ENCODE data around the gene UQCR11.

UQCR11 gene

DNA sequence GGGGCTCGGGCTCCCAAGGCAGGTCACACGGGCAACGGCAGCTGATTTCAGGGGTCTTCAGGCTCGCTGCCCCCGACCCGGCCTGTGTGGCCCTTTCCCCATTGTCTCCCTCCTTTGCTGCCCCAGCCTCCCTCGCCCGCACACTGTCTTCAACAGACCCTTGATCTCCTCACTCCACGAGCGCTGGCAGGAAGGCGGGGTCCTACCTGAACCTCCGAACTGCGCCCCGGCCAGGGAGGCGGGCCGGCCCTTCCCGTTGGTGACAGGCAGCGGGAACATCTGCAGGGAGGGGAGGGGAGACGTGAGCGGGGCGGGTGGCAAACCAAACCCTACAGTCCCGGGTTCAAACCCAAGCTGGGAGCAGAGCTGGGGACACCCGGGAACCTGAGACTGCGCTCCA is 40.9 kb upstream of the UQCR11 start:
- TF ChIP-seq TAF1 (IDR thresholded peaks at IDR 0.05; ENCODE audit: low read depth) (no peak), NFIC (IDR thresholded peaks at IDR 0.05) (no peak), EP300 (IDR thresholded peaks at IDR 0.05; ENCODE audit: borderline replicate concordance) (no peak), FOXM1 (IDR thresholded peaks at IDR 0.05; ENCODE audit: borderline replicate concordance, low read depth) (no peak), RAD21 (IDR thresholded peaks at IDR 0.05; ENCODE audit: low read depth) (no peak)
- TF ChIP-seq, protein P1, sequence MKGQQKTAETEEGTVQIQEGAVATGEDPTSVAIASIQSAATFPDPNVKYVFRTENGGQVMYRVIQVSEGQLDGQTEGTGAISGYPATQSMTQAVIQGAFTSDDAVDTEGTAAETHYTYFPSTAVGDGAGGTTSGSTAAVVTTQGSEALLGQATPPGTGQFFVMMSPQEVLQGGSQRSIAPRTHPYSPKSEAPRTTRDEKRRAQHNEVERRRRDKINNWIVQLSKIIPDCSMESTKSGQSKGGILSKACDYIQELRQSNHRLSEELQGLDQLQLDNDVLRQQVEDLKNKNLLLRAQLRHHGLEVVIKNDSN (IDR thresholded peaks at IDR 0.05): no peak
- TF ChIP-seq, protein P2, sequence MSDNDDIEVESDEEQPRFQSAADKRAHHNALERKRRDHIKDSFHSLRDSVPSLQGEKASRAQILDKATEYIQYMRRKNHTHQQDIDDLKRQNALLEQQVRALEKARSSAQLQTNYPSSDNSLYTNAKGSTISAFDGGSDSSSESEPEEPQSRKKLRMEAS (IDR thresholded peaks at IDR 0.05): no peak

DNA sequence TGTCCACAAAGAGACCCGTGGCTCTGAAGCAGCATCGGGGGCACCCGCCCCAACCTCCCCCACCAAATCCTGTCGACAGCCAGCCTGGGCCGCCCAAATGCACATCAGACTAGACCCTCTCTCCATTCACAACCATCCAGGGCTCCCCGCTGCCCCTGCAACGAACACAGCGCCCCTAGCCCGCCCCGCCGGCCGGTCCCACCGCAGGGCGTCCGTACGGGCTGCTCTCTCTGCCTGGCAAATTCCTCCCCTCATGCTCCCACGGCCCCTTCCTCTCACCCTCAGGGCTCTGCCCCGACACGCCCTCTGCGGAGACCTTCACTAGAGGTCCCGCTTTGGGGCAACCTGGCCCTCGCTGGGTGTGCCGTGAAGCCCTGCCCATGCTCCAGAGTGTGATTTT is 40.0 kb upstream of the UQCR11 start:
- TF ChIP-seq TEAD4 (IDR thresholded peaks at IDR 0.05) (no peak), EP300 (IDR thresholded peaks at IDR 0.05; ENCODE audit: borderline replicate concordance) (no peak), CEBPB (IDR thresholded peaks at IDR 0.05) (no peak), ZBTB7A (IDR thresholded peaks at IDR 0.05; ENCODE audit: low read depth) (no peak), EGR1 (IDR thresholded peaks at IDR 0.05) (no peak), RAD21 (IDR thresholded peaks at IDR 0.05; ENCODE audit: low read depth) (no peak), NFIC (IDR thresholded peaks at IDR 0.05) (no peak), FOXM1 (IDR thresholded peaks at IDR 0.05; ENCODE audit: borderline replicate concordance, low read depth) (no peak), CREB1 (IDR thresholded peaks at IDR 0.05; ENCODE audit: low read depth) (no peak), TCF12 (IDR thresholded peaks at IDR 0.05; ENCODE audit: low read depth) (no peak), TAF1 (IDR thresholded peaks at IDR 0.05; ENCODE audit: low read depth) (no peak), YY1 (IDR thresholded peaks at IDR 0.05; ENCODE audit: low read depth) (no peak)
- TF ChIP-seq, protein P1 (IDR thresholded peaks at IDR 0.05): no peak
- TF ChIP-seq, protein P3, sequence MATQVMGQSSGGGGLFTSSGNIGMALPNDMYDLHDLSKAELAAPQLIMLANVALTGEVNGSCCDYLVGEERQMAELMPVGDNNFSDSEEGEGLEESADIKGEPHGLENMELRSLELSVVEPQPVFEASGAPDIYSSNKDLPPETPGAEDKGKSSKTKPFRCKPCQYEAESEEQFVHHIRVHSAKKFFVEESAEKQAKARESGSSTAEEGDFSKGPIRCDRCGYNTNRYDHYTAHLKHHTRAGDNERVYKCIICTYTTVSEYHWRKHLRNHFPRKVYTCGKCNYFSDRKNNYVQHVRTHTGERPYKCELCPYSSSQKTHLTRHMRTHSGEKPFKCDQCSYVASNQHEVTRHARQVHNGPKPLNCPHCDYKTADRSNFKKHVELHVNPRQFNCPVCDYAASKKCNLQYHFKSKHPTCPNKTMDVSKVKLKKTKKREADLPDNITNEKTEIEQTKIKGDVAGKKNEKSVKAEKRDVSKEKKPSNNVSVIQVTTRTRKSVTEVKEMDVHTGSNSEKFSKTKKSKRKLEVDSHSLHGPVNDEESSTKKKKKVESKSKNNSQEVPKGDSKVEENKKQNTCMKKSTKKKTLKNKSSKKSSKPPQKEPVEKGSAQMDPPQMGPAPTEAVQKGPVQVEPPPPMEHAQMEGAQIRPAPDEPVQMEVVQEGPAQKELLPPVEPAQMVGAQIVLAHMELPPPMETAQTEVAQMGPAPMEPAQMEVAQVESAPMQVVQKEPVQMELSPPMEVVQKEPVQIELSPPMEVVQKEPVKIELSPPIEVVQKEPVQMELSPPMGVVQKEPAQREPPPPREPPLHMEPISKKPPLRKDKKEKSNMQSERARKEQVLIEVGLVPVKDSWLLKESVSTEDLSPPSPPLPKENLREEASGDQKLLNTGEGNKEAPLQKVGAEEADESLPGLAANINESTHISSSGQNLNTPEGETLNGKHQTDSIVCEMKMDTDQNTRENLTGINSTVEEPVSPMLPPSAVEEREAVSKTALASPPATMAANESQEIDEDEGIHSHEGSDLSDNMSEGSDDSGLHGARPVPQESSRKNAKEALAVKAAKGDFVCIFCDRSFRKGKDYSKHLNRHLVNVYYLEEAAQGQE (IDR thresholded peaks at IDR 0.05; ENCODE audit: low read depth): no peak
- TF ChIP-seq, protein P2 (IDR thresholded peaks at IDR 0.05): no peak

DNA sequence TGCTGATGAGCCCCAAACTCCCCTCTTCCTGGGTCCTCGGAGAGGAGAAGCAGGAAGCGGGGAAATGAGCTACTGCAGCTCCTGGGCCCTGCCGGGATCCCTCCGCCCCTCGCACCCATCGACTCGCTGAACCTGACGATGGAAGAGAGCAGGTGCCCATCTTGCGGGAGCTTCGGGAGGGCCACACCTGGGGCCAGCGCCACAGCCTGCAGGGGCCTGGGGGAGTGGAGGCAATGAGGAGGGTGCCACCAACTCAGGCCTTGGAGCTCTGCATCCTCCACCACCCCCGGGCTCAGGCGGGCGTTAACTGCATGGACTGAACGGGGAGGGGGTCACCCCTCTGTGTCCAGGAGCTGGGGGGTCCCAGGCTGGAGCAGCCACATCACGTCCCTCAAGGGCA is 38.8 kb upstream of the UQCR11 start:
- TF ChIP-seq, protein P2 (IDR thresholded peaks at IDR 0.05): no peak
- TF ChIP-seq EP300 (IDR thresholded peaks at IDR 0.05; ENCODE audit: borderline replicate concordance) (no peak), TEAD4 (IDR thresholded peaks at IDR 0.05) (no peak), YY1 (IDR thresholded peaks at IDR 0.05; ENCODE audit: low read depth) (no peak), NFIC (IDR thresholded peaks at IDR 0.05) (no peak), FOXM1 (IDR thresholded peaks at IDR 0.05; ENCODE audit: borderline replicate concordance, low read depth) (no peak), CEBPB (IDR thresholded peaks at IDR 0.05) (no peak), RAD21 (IDR thresholded peaks at IDR 0.05; ENCODE audit: low read depth) (no peak), TAF1 (IDR thresholded peaks at IDR 0.05; ENCODE audit: low read depth) (no peak), CREB1 (IDR thresholded peaks at IDR 0.05; ENCODE audit: low read depth) (no peak), EGR1 (IDR thresholded peaks at IDR 0.05) (no peak)
- TF ChIP-seq, protein P1 (IDR thresholded peaks at IDR 0.05): no peak

DNA sequence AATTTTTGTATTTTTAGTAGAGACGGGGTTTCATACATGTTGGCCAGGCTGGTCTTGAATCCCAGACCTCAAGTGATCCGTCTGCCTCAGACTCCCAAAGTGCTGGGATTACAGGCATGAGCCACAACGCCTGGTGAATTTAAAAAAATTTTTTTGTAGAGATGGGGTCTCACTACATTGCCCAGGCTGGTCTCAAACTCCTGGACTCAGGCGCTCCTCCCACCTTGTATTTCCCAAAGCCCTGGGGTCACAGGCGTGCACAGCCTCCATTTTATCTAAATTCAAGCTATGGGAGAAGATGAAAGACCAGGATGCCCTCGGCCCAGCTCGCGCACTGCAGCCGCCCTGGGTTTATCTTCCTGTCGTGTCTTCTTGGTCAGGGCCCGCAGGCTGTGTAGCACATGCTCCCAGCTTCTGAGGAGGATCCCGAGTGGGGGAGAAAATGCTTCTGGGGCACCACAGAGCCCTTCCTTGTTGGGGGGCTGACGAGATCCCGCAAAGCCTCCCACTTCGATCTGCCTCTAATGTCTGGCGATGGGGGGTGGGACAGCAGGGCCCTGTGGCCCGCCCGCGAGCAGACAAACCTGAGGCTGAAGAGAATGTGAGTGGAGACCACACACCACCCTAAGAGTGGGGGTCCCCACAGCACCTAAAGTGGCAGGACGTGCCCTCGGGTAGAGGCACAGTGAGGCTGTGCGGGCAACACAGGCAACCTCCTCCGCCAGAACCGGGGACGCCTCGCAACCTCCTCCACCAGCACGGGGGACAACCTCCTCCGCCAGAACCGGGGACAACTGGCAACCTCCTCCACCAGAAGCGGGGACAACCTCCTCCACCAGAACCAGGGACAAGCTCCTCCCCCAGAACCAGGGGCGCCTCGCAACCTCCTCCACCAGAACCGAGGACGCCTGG is 31.3 kb upstream of the UQCR11 start:
- TF ChIP-seq, protein P1 (IDR thresholded peaks at IDR 0.05): no peak
- TF ChIP-seq TAF1 (IDR thresholded peaks at IDR 0.05; ENCODE audit: low read depth): no peak
- TF ChIP-seq EGR1 (IDR thresholded peaks at IDR 0.05): no peak
- no peak for TF ChIP-seq CREB1 (IDR thresholded peaks at IDR 0.05; ENCODE audit: low read depth)
- no peak for TF ChIP-seq ZBTB7A (IDR thresholded peaks at IDR 0.05; ENCODE audit: low read depth)
- TF ChIP-seq TEAD4 (IDR thresholded peaks at IDR 0.05): no peak
- no peak for TF ChIP-seq CEBPB (IDR thresholded peaks at IDR 0.05)
- no peak for TF ChIP-seq RAD21 (IDR thresholded peaks at IDR 0.05; ENCODE audit: low read depth)
- TF ChIP-seq TCF12 (IDR thresholded peaks at IDR 0.05; ENCODE audit: low read depth): no peak
- TF ChIP-seq, protein P2 (IDR thresholded peaks at IDR 0.05): no peak
- TF ChIP-seq FOXM1 (IDR thresholded peaks at IDR 0.05; ENCODE audit: borderline replicate concordance, low read depth): no peak
- no peak for TF ChIP-seq YY1 (IDR thresholded peaks at IDR 0.05; ENCODE audit: low read depth)
- TF ChIP-seq NFIC (IDR thresholded peaks at IDR 0.05): no peak
- TF ChIP-seq, protein P3 (IDR thresholded peaks at IDR 0.05; ENCODE audit: low read depth): no peak
- TF ChIP-seq EP300 (IDR thresholded peaks at IDR 0.05; ENCODE audit: borderline replicate concordance): no peak
